ENCODE results near the gene KRTAP2-2. TPM values are rescaled to one million over a fixed set of nuclear protein-coding genes. Genes with fewer than 3 reads are reported as not detected.

Gene KRTAP2-2
- total and polyA plus RNA-seq, 2 donors (not counting 1 experiment from before 2014, with no cell fraction given) = not detected

DNA sequence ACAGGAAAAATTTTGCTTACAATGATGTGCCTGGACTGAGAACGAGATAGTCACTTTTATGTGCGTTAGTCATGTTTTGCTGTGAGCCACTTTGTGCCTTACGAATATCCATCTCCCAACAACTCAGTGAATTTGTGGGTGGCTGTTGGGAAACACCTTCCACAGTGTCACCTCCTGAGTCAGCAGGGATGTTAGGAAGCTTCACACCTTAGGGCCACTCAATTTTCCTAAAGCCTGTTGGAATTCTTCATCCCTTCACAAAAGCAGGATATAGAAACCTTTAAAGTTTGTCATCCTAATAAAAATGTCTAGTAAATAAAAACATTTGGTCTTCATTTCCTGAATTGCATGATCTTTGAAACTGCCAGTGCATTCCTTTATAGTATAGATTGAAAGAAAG, 41.8 kb downstream of the KRTAP2-2 start:
- Histone ChIP-seq H2AFZ (ENCODE audit: low read length) (no peak overlapping the region), H3K4me3 (replicated peaks in 1 of 4; ENCODE audit: control extremely low read depth in 1 of 4, insufficient read depth in 1 of 4, low read depth in 3 of 4, low read length in 4 of 4) (no peak overlapping the region), H3K36me3 (ENCODE audit: control insufficient read depth, insufficient read depth, low read length) (no peaks in the 10 kb centered on the region), H3K79me2 (ENCODE audit: control insufficient read depth, insufficient read depth, low read length) (no peaks in the 10 kb centered on the region), H3K4me1 (ENCODE audit: control insufficient read depth, extremely low read depth, insufficient read depth, low read length) (peaks cover 2% of the 10 kb centered on the region), H3K4me2 (ENCODE audit: extremely low read depth, insufficient read depth, low read length) (no peak overlapping the region), H3K9ac (ENCODE audit: insufficient read depth, low read length) (no peak overlapping the region), H3K27ac (ENCODE audit: insufficient read depth, low read length) (no peak overlapping the region), H3K27me3 (ENCODE audit: control insufficient read depth, insufficient read depth, low read length) (no peaks in the 10 kb centered on the region), H3K9me3 (ENCODE audit: control insufficient read depth, insufficient read depth, low read depth, low read length) (no peaks in the 10 kb centered on the region), H4K20me1 (ENCODE audit: control insufficient read depth, extremely low read depth, insufficient read depth, low read length) (no peaks in the 10 kb centered on the region)
- TF ChIP-seq, protein P1, sequence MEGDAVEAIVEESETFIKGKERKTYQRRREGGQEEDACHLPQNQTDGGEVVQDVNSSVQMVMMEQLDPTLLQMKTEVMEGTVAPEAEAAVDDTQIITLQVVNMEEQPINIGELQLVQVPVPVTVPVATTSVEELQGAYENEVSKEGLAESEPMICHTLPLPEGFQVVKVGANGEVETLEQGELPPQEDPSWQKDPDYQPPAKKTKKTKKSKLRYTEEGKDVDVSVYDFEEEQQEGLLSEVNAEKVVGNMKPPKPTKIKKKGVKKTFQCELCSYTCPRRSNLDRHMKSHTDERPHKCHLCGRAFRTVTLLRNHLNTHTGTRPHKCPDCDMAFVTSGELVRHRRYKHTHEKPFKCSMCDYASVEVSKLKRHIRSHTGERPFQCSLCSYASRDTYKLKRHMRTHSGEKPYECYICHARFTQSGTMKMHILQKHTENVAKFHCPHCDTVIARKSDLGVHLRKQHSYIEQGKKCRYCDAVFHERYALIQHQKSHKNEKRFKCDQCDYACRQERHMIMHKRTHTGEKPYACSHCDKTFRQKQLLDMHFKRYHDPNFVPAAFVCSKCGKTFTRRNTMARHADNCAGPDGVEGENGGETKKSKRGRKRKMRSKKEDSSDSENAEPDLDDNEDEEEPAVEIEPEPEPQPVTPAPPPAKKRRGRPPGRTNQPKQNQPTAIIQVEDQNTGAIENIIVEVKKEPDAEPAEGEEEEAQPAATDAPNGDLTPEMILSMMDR (conservative IDR thresholded peaks at IDR 0.05 in 1 of 2, IDR thresholded peaks at IDR 0.05 in 1 of 2; ENCODE audit: low read depth in 1 of 2, low read length in 2 of 2) = no peak
- no peak for TF ChIP-seq EZH2 (IDR thresholded peaks at IDR 0.05; ENCODE audit: low read length, missing control alignments)
- DNase-seq (ENCODE audit: low read depth in 2 of 2) = no peak

DNA sequence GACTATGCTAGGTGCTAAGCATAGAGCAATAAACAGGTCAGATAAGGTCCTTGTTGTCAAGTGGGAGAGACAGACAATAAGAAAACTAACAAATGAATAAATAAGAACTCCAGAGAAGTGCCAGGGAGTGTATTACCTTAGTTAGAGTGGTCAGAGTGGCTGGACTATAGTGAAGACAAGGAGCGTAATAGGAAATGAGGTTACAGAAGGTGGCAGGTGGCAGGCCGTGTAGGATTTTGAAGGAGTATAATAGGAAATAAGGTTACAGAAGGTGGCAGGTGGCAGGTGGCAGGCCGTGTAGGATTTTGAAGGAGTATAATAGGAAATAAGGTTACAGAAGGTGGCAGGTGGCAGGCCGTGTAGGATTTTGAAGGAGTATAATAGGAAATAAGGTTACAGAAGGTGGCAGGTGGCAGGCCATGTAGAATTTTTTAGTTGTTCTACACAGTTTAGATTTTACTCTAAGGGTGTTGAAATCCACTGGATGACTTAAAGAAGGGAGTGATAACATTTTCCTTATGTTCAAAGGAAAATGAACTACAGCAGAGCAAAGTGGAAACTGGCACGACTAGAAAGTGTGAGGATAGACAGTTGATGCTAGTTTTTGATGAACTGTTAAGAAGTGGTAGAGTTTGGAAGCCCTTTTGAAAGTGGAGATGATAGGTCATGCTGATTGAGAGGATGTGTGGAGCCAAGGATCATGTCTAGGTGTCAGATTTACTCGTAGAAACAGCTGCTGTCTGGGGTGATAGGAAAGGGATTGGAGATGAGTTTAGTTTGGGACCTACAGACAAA, 42.5 kb downstream of the KRTAP2-2 start:
- H2AFZ ChIP-seq (ENCODE audit: low read length) = no peak overlapping the region
- H3K4me3 ChIP-seq (replicated peaks in 1 of 4; ENCODE audit: control extremely low read depth in 1 of 4, insufficient read depth in 1 of 4, low read depth in 3 of 4, low read length in 4 of 4) = no peak overlapping the region

DNA sequence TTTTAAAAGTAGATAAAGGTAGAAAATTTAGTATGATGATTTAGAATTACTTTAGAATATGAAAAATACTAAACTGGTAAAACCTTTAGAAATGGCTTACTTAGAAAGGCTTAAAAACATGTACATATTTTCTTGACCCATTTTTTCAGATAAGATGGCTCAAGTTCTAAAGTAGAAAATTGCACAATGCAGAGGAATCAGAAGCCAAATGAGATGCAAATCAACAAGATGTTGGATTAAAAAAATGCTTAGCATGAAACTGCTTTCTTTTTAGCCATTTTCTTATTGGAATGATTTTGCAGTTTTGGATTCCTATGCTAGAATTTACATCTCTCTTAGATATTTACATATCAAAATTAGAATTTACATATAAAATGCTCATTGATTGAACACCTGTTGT, 44.6 kb downstream of the KRTAP2-2 start:
- Histone ChIP-seq H4K20me1 (ENCODE audit: control insufficient read depth, extremely low read depth, insufficient read depth, low read length) (no peaks in the 10 kb centered on the region), H3K36me3 (ENCODE audit: control insufficient read depth, insufficient read depth, low read length) (no peaks in the 10 kb centered on the region), H3K27ac (ENCODE audit: insufficient read depth, low read length) (no peak overlapping the region), H3K9me3 (ENCODE audit: control insufficient read depth, insufficient read depth, low read depth, low read length) (no peaks in the 10 kb centered on the region), H3K4me3 (replicated peaks in 1 of 4; ENCODE audit: control extremely low read depth in 1 of 4, insufficient read depth in 1 of 4, low read depth in 3 of 4, low read length in 4 of 4) (no peak overlapping the region), H3K27me3 (ENCODE audit: control insufficient read depth, insufficient read depth, low read length) (no peaks in the 10 kb centered on the region), H3K4me1 (ENCODE audit: control insufficient read depth, extremely low read depth, insufficient read depth, low read length) (peaks cover 2% of the 10 kb centered on the region), H3K79me2 (ENCODE audit: control insufficient read depth, insufficient read depth, low read length) (no peaks in the 10 kb centered on the region), H2AFZ (ENCODE audit: low read length) (no peak overlapping the region), H3K4me2 (ENCODE audit: extremely low read depth, insufficient read depth, low read length) (no peak overlapping the region), H3K9ac (ENCODE audit: insufficient read depth, low read length) (no peak overlapping the region)
- no peak for DNase-seq (ENCODE audit: low read depth in 2 of 2)
- TF ChIP-seq, protein P1 (conservative IDR thresholded peaks at IDR 0.05 in 1 of 2, IDR thresholded peaks at IDR 0.05 in 1 of 2; ENCODE audit: low read depth in 1 of 2, low read length in 2 of 2) = no peak
- TF ChIP-seq EZH2 (IDR thresholded peaks at IDR 0.05; ENCODE audit: low read length, missing control alignments) = no peak

More for the DNA sequence above, 42.5 kb downstream of the KRTAP2-2 start:
- no peaks in the 10 kb centered on the region for H3K27me3 ChIP-seq (ENCODE audit: control insufficient read depth, insufficient read depth, low read length)
- peaks cover 2% of the 10 kb centered on the region for H3K4me1 ChIP-seq (ENCODE audit: control insufficient read depth, extremely low read depth, insufficient read depth, low read length)
- H4K20me1 ChIP-seq (ENCODE audit: control insufficient read depth, extremely low read depth, insufficient read depth, low read length) = no peaks in the 10 kb centered on the region
- DNase-seq (ENCODE audit: low read depth in 2 of 2) = no peak
- TF ChIP-seq, protein P1 (conservative IDR thresholded peaks at IDR 0.05 in 1 of 2, IDR thresholded peaks at IDR 0.05 in 1 of 2; ENCODE audit: low read depth in 1 of 2, low read length in 2 of 2) = no peak
- TF ChIP-seq EZH2 (IDR thresholded peaks at IDR 0.05; ENCODE audit: low read length, missing control alignments) = no peak
- no peak overlapping the region for H3K9ac ChIP-seq (ENCODE audit: insufficient read depth, low read length)
- no peaks in the 10 kb centered on the region for H3K36me3 ChIP-seq (ENCODE audit: control insufficient read depth, insufficient read depth, low read length)
- no peak overlapping the region for H3K4me2 ChIP-seq (ENCODE audit: extremely low read depth, insufficient read depth, low read length)
- H3K79me2 ChIP-seq (ENCODE audit: control insufficient read depth, insufficient read depth, low read length) = no peaks in the 10 kb centered on the region
- H3K9me3 ChIP-seq (ENCODE audit: control insufficient read depth, insufficient read depth, low read depth, low read length) = no peaks in the 10 kb centered on the region
- no peak overlapping the region for H3K27ac ChIP-seq (ENCODE audit: insufficient read depth, low read length)
